Measurements from ENCODE around the gene IMPDH1. TPM values are rescaled to one million over a fixed set of nuclear protein-coding genes. Genes with fewer than 3 reads are reported as not detected.
A peak's percentile ranks its signal among the peaks of the same experiment; 100 is the strongest.

Gene IMPDH1
- polyA plus RNA-seq, 1 donor from 2014 or later: 49.7 TPM

GRCh38 chr7:128408709-128409595, 830 bp downstream of the IMPDH1 start:
- Histone ChIP-seq H3K79me2 (replicated peaks; ENCODE audit: insufficient read depth, low read length) (peaks cover 6% of the 10 kb centered on the region), H4K20me1 (ENCODE audit: insufficient read depth) (no peaks in the 10 kb centered on the region), H3K9me2 (ENCODE audit: insufficient read depth, low read length) (no peaks in the 10 kb centered on the region), H3F3A (ENCODE audit: insufficient read depth, low read length, poor library complexity, severe bottlenecking) (peaks cover 3% of the 10 kb centered on the region), H3K36me3 (ENCODE audit: insufficient read depth, low read length) (no peaks in the 10 kb centered on the region), H3K27ac (ENCODE audit: low read length) (no peak overlapping the region), H3K27me3 (ENCODE audit: insufficient read depth, low read depth, low read length) (peaks cover 35% of the 10 kb centered on the region), H3K9ac (ENCODE audit: low read length) (peak overlapping the region; percentile 60), H3K4me3 (ENCODE audit: low read length) (peak overlapping the region; percentile 79), H3K9me3 (ENCODE audit: low read length) (no peaks in the 10 kb centered on the region), H3K4me2 (ENCODE audit: low read length) (no peak overlapping the region), H2AFZ (ENCODE audit: low read depth, low read length) (no peak overlapping the region)
- TF ChIP-seq MXI1 (conservative IDR thresholded peaks at IDR 0.05; ENCODE audit: poor library complexity, severe bottlenecking) (no peak), SMC3 (conservative IDR thresholded peaks at IDR 0.05; ENCODE audit: poor library complexity) (no peak), EZH2 (IDR thresholded peaks at IDR 0.05; ENCODE audit: borderline replicate concordance, insufficient read depth, low read length, poor library complexity, severe bottlenecking) (no peak), TAF1 (IDR thresholded peaks at IDR 0.05; ENCODE audit: low read depth) (no peak)

- H3K9ac ChIP-seq (ENCODE audit: low read length): no peak overlapping the region
- peaks cover 35% of the 10 kb centered on the region for H3K27me3 ChIP-seq (ENCODE audit: insufficient read depth, low read depth, low read length)
- no peak overlapping the region for H3K4me2 ChIP-seq (ENCODE audit: low read length)
- H3F3A ChIP-seq (ENCODE audit: insufficient read depth, low read length, poor library complexity, severe bottlenecking): peaks cover 3% of the 10 kb centered on the region
- peaks cover 6% of the 10 kb centered on the region for H3K79me2 ChIP-seq (replicated peaks; ENCODE audit: insufficient read depth, low read length)
- no peak for TF ChIP-seq REST (IDR thresholded peaks at IDR 0.05; ENCODE audit: borderline replicate concordance)
- no peak for TF ChIP-seq TAF1 (IDR thresholded peaks at IDR 0.05; ENCODE audit: low read depth)
- H3K9me3 ChIP-seq (ENCODE audit: low read length): no peaks in the 10 kb centered on the region
- H2AFZ ChIP-seq (ENCODE audit: low read depth, low read length): no peak overlapping the region
- no peak overlapping the region for H3K27ac ChIP-seq (ENCODE audit: low read length)
- H3K4me3 ChIP-seq (ENCODE audit: low read length): no peak overlapping the region
- H3K36me3 ChIP-seq (ENCODE audit: insufficient read depth, low read length): no peaks in the 10 kb centered on the region
- H3K9me2 ChIP-seq (ENCODE audit: insufficient read depth, low read length): no peaks in the 10 kb centered on the region
- H4K20me1 ChIP-seq (ENCODE audit: insufficient read depth): no peaks in the 10 kb centered on the region
These were observed 1.8 kb downstream of the IMPDH1 start for GRCh38 chr7:128407751-128408708.

GRCh38 chr7:128407233-128407589, 2.6 kb downstream of the IMPDH1 start:
- Histone ChIP-seq H3K9me3 (ENCODE audit: low read length) (no peaks in the 10 kb centered on the region), H3K9me2 (ENCODE audit: insufficient read depth, low read length) (no peaks in the 10 kb centered on the region), H3K27ac (ENCODE audit: low read length) (no peak overlapping the region), H3K9ac (ENCODE audit: low read length) (no peak overlapping the region), H4K20me1 (ENCODE audit: insufficient read depth) (no peaks in the 10 kb centered on the region), H3K36me3 (ENCODE audit: insufficient read depth, low read length) (no peaks in the 10 kb centered on the region), H3K4me3 (ENCODE audit: low read length) (no peak overlapping the region), H3F3A (ENCODE audit: insufficient read depth, low read length, poor library complexity, severe bottlenecking) (peaks cover 3% of the 10 kb centered on the region), H2AFZ (ENCODE audit: low read depth, low read length) (no peak overlapping the region), H3K79me2 (replicated peaks; ENCODE audit: insufficient read depth, low read length) (peaks cover 6% of the 10 kb centered on the region), H3K27me3 (ENCODE audit: insufficient read depth, low read depth, low read length) (peaks cover 35% of the 10 kb centered on the region), H3K4me2 (ENCODE audit: low read length) (no peak overlapping the region)
- TF ChIP-seq POLR2AphosphoS5 (IDR thresholded peaks at IDR 0.05) (no peak), MXI1 (conservative IDR thresholded peaks at IDR 0.05; ENCODE audit: poor library complexity, severe bottlenecking) (no peak), SMC3 (conservative IDR thresholded peaks at IDR 0.05; ENCODE audit: poor library complexity) (no peak), RAD21 (conservative IDR thresholded peaks at IDR 0.05) (no peak), TAF1 (IDR thresholded peaks at IDR 0.05; ENCODE audit: low read depth) (no peak), CTCF (IDR thresholded peaks at IDR 0.05; ENCODE audit: poor library complexity, severe bottlenecking) (no peak), EZH2 (IDR thresholded peaks at IDR 0.05; ENCODE audit: borderline replicate concordance, insufficient read depth, low read length, poor library complexity, severe bottlenecking) (no peak), REST (IDR thresholded peaks at IDR 0.05; ENCODE audit: borderline replicate concordance) (no peak), EP300 (conservative IDR thresholded peaks at IDR 0.05; ENCODE audit: poor library complexity, severe bottlenecking) (no peak)
